HL-60/S4 treated with phorbol 12-myristate 13-acetate at 8.2 ng/mL for 4 days and 3 days (cell line): ENCODE results near the gene TNFRSF21.

Experiments
- in situ Hi-C: fragments of 300-500 bp; cut with MboI; formaldehyde crosslinking; loops from 2 replicates; pipeline ENCODE4 v1.15.0; 2022; ENCODE audit warnings: low sequenced_read_pairs

Gene TNFRSF21

DNA sequence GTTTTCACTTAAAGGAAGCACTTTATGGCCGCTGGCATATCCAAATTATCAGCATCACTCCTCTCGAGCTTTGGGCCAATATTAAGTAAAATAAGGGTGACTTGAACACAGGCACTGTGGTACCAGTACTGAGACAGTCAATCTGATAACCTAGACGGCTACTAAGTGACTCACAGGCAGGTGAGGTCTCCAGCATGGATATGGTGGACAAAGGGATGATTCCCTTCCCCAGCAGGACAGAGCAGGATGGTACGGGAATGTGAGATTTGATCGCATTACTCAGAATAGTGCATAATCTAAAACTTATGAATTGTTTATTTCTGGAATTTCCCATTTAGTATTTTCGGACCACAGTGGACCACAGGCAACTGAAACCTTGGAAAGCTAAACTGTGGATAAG lies 55.7 kb downstream of the TNFRSF21 start:
- in situ Hi-C loops = no loop called here

DNA sequence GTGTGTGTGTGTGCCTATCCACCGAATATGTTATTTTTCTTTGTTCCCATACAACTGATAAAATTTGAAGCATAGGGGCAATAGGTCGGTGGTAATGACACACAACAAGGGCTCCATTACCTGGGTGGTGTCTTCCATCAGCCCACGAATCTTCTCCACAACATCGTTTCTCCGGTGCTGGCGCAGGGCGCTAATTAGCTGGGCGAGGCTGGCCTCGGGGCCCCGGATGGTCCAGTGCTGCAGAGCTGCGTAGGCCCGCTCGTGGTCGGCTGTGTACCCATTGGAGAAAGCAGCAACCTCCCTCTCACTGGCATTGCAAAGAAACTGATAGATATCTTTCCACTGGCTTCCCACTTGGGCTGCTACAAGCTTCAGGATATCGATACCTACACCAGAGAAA lies 56.6 kb downstream of the TNFRSF21 start:
- in situ Hi-C loops = no loop called here

DNA sequence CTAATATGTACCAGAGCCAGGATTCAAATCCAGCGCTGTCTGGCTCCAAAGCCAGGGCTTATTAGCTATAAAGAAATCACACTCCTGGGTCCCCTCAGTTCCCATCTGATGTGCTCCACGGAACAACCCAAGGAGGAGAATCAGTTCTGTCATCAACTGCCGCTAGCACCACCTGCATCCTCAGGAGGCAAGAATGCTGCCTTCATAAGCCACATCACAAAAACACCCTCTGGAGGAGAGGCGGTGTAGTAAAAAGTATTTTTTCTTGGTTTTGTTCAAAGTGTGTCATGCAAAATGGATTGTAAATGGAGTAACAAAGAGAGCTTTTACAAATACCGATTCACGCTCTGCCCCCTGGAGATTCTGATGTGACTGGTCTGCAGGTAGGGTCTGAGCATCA lies 57.1 kb downstream of the TNFRSF21 start:
- in situ Hi-C loops = no loop called here

DNA sequence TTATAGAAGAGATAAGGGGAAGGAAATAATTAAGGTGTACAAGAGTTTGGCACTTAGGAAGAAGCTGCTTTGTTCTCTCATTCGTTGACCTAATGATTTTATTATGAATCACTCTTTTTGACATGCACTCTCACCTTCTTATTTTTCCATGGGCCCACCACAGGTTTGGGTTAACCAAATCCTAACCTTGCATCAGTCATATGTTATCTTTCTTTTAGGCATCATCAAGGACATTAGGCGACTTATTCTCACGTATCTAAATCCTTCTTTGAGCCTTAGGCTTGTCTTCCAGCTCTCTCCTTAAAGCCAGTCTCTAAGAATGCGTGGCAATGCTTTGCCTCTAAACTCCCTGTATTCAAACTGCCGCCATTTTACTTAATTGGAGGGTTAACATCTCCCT lies 58.3 kb downstream of the TNFRSF21 start:
- in situ Hi-C loops = no loop called here

DNA sequence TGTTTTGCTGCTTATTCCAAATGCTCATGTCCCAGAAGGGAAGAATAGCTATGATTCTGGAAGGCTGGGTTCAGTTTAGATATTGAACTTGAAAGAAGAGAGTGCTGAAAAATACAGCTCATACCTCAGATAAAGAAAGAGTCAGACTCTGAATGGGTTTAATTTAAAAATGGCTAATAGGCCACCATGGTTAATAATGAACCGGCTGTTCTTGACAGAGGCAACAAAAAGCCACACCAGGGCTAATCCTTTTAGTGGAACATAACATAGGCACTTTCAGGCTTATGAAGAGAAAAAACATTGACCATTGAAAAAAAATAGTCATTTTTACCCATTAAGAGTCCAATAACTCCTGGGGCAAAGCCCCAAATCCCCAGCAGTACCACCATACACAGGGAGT lies 59.4 kb downstream of the TNFRSF21 start:
- in situ Hi-C loops = no loop called here

DNA sequence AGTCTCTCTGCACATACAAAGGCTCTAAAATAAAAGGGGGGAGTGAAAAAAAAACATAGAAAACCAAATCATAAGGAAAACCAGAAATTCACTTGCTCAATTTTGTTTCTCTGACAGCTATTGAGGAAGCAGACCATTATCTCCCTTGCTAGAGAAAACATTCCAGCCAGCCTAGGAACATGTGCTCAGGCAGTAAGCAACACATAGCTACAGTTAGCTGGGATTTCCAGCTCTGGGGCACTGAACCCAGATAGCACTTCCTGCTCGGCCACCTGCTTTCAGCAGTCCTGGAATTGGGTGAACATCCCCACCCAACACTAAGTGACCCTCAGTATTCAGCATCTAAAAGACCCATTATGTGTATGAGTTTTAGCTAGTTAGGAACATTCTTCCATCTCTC lies 61.3 kb downstream of the TNFRSF21 start:
- in situ Hi-C loops = no loop called here

DNA sequence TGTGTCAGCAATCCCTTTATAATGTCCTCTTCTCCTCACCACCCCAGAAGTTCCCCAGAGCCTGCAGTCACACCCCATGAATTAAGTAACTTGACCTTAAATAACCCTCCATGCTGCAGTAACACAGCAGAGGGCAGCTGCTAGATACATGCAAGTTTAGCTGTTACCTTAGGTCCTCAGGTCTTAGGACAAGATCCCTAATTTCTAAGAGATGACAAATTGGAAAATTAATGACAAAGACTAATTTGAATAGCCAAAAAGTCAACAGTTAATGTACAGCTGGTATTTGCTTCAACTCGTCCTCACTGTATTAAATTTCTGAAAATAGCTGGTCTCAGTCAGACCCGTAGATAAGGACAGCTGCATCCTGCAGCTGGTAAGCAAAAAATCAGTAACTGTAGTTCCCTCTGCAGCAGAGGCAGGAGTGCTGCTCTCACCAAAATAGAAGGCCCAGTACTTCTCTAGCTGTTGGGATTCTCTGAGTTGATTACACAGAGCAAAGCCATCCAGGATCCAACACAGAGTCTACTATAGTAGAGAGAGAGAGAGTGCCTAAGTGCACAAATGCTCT lies 62.4 kb downstream of the TNFRSF21 start:
- in situ Hi-C loops = no loop called here

DNA sequence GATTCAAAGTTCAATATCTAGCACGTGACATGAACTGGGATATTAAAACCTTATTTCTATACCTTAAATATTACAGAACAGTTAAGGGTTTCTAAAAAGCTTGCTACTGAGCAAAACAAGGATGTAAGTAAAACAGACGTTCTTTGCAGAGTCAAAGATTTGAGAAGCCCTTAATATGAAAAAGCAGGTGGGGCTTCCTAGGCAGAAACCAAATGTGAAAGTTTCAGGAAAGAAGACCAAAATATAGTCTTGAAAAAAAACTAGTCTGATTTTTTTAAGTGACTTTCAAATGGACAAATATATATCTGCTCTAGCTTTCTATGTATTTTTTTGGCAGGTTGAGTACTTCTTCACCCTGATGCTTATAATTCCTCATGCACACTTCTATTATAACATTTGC lies 63.2 kb downstream of the TNFRSF21 start:
- in situ Hi-C loops = no loop called here

DNA sequence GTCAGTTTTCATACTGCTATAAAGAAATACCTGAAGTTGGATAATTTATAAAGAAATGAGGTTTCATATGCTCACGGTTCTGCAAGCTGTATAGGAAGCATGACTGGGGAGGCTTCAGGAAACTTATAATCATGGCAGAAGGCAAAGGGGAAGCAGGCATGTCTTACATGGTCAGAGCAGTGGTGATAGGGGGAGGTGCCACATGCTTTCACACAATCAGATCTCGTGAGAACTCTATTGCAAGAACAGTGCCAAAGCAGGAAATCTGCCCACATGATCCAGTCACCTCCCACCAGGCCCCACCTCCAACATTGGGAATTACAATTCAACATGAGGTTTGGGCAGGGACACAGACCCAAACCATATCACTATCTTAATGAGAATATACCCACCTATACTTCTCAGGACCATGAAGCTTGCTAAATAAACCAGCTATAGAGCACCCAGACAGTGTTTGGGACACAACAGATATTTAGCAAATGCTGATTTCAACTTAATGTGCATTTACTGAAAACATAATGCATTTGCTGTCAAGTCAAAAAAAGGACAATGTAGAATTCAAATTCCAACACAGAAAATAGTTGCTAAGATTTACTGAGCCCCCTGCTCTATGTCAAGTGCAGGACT lies 63.8 kb downstream of the TNFRSF21 start:
- in situ Hi-C loops = no loop called here

DNA sequence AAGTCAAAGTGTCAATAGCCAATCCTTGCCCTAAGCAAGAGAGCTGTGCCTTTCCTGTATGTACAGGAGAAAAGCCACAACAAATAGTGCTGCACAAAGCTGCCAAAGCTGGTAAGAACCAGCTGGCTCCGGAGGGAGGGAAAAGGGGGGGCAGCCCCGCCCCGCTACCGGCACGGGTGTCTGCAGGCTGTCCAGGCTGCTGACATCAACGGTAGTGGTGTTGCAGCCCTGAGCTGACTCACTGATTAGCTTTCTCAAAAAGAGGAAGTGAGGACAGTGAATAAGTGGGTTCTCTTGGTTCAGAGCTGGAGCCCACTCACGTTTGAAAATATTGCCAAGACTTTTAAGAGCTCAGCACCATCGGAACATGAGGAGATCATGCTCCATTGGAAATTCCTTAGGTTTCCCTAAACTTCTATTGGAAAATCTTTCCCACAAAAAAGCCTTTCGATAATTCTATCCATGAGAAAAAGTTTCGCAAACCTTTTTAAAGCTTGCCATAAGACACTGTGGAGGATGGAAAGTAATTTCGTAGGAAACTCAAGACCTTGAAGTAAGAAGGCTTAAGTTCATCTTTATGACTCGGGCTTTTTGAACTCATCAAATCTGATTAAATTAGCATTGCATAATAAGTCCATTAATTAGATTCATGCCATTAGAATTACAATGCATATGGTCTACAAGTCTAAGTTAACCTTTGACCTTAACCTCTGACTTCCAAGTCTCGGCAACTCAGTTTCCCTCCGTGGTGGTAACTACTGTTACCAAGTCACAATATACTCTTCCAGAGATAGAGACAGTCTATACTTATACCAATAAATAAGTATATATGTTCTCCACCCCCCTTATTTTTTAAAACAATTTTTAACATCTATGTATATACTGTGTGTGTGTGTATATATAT lies 67.0 kb downstream of the TNFRSF21 start:
- in situ Hi-C loops = no loop called here

DNA sequence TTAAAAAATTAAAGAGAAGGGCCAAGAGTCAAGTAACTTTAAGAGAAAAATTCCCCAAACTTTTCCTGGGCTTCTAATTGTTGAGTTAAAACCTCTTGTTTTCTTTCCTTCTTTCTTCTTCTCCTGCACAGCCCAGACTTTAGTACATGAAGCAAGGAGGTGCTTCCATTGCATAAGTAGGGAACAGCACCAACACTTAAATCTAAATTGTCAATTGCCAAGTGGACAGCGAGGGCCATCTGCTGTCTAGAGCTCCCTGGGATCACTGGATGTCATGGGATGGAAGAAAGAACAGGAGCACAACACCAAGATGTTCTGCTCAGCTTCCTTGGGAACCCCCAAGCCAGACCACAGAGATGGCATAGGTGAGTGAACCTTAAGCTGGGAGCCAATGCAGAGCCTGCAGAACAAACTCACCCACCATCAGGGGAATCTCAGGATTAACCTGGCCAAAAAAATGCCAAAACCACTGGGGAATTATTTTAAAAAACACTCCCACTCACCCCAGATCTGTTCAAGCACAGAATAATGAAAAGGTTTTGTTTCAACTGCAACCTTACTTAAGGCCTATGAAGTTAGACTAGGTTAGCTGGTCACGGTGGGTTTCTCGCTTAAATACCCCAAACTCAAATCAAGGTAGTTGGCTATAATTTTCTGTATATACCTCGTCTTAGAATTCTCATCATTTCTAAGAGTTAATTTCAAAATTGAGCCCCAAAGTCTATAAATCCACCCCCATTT lies 67.8 kb downstream of the TNFRSF21 start:
- in situ Hi-C loops = no loop called here

DNA sequence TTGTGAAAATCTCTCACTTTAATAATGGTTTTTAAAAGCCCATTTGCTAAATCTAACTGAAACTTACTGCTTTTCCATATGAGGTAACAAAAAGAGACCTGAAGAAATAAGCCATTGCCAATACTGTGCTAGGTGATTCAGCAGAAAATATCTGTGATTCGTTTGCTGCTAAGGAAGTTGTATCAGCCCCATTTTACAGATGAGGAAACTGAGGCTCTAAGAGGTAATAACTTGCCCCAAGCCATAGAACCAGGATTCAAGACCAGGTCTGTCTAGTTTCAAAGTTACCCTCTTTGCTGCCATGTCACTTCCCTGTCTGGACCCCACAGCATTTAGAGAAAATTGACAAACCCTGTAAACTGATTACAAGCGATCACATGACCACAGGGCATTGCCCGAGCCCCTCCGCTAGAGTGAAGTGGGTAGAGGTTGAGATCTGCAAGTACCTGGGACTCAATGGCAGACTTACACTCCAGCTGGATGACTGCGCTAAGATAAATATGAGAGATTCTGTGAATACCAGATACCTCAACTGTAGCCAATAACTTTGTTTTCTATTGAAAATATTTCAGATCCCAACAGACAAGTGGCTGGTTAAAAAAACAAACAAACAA lies 69.3 kb downstream of the TNFRSF21 start:
- in situ Hi-C loops = no loop called here

DNA sequence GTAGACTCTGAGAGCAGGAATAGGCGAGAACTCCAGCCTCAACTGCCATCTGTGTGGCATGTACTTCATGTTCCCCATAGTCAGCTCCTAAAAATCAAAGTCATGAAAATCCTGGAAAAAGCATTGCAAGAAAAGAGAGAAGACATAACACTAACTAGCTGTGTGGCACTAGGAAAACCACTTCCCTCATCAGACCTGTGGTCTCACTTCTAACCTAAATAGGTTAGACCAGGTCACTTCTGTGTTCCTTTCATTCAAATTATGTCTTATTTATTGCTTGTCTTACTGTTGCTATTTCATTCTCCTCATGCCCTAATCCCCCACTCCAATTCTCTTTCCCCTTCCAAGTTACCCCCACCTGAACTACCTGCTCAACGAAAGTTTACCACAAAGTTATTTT lies 70.2 kb downstream of the TNFRSF21 start:
- in situ Hi-C loops = no loop called here

DNA sequence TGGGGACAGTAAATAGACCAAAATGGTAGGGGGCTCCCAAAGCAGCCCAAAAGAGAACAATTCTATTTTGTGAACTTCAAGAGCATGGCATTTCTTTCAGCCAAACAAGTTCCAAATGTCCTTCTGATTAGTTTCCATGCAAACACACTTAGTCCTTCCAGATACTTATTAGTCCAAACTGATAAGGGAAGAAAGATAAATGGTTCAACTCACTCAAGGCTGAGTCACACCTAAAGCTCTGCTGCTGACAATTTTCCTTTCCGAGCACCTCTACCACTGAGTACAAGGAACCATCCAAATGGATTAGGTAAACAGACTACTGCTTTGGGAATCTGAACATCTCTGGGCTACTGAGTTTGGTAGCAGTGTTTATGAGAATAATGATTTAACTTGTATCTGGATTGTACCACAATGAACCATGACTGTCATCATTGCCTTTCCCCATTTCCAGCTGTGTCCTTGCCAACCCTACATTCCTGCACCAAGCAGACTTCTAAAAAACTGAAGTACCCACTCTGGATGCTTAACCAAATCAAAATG lies 71.2 kb downstream of the TNFRSF21 start:
- in situ Hi-C loops = no loop called here

DNA sequence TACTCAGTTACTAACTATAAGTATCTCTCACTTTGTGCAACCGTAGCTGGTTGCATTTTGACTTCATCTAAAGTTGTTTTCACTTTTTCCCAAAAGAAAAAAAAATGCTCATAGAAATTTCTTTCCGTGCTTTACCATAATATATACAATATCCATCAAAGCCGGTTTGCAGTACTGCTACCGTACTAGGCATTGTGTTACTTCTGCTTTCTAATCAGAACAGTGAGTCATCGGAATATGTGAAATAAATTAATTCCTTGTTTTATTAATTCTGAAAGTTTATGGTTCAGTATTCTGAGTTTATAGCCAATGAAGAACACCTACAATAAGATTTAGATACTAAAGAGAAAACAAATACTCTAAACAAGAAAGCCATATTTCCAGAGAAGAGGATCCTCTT lies 72.5 kb downstream of the TNFRSF21 start:
- in situ Hi-C loops = no loop called here

DNA sequence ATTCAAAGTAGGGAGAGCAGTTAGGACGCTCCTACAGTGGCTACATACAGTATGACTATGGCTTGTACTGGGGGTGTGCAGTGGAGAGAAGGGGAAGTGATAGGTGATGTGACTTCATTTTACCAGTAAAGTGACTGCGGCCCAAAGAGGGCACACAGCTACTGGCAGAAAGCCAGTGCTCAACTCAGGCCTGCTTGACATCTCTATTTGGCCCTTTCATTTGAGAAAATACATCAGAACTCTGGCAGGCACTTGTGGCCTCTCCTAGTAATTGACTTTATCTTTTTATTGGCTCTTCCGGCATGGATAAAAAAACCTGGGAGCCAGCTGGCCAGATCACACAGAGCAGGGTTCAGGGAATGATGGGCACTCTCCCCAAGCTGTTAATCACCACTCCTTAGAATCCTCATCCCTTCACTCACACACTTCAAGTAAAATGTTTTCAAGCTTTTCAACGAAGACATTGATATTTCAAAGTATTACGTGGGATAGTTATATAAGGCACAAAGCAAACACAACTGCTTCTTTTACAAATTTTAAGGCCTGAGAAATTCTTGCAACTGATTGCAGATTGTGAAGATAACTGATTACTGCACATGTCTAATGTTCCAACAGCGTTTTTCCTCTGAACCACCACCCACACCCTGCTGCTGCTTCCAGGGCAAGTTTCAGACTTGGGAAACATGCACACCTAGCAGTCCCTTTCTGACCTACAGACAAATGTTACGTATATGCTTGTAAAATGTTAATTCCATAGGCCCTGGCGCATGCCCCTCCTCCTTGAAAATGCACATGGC lies 73.5 kb downstream of the TNFRSF21 start:
- in situ Hi-C loops = no loop called here

DNA sequence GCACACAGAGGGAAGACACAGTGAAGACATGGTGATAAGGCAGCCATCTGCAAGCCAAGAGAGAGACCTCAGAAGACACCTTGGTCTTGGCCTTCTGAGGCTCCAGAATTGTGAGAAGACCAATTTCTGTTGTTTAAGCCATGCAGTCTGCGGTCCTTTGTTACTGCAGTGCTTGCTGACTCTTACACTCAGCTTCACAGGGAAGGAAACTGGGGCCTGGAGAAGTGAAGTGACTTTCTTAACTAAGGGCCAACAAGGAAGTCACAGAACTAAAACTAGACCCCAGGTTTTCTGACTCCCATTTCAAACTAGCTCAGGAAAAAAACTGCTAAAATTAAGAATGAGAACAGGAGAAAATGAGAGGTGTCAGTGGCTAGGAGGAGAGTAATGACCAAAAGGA lies 74.3 kb downstream of the TNFRSF21 start:
- in situ Hi-C loops = no loop called here

DNA sequence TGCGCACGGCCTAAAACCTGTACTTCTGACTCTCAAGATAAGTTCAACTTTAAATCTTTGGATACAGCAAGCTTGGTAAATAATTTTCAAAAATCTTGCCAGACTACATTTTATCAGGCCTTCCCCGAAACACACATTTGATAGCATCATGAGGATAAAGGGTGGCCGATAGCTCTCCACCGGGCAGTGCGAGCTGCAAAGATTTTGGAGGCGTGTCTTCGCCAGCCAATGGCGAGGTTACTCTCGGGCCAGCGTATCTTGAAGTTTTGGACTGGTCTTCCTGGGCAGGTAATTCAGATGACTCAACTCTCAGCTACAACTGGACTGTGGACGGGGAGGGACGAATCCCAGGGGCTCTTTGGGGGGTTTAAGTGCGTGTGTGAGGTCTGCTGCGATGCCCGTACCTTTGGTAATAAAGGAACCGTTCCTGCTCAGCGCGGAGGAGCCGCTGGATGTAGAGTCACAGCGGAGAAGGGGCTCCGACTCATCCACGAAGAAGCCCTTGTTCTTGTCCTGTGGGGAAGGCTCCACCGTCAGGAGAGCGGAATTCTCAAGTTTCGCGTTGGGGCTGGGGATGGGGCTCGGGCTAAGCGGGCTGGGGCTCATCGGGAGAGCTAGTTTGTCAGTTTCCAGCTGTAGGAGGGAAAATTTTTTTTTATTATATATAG lies 75.3 kb downstream of the TNFRSF21 start:
- in situ Hi-C loops = no loop called here

DNA sequence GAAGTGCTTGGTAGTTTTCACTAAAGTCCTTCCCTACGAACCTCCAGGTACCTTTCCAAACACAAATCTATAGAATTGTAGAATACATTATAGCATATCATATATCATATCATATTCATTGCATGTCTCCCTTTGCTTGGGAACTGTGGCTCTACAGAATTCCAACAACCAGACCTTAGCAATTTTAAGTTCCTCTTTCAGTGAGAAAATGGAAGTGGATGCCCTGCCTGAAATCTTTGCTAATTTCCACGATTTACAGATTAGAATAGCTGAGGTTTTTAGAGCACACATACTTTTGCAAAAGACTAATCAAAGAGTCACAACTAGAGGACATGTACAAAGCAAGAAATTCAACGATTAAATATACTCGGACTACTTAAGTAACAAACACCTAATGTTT lies 78.6 kb downstream of the TNFRSF21 start:
- in situ Hi-C loops = no loop called here
